GM12865 (cell line): ENCODE results near the gene TTC8.

Experiments used
- DNase-seq: peaks from one replicate; pipeline ENCODE4 v3.0.0; 2010; ENCODE audit warnings: low read depth
- H3K4me3 ChIP-seq: 2 replicates; pipeline ENCODE4 v1.5.1; 2011; ENCODE audit warnings: mild to moderate bottlenecking, low read depth, low read length, control low read depth
- TF ChIP-seq, protein P1 (sequence below): IDR thresholded peaks from 2 replicates; pipeline ENCODE4 v1.5.1; 2011; ENCODE audit warnings: low read length, control low read depth, low read depth, inconsistent platforms; ENCODE audit not compliant: insufficient read depth; ENCODE audit errors: missing control alignments

TTC8 gene

DNA sequence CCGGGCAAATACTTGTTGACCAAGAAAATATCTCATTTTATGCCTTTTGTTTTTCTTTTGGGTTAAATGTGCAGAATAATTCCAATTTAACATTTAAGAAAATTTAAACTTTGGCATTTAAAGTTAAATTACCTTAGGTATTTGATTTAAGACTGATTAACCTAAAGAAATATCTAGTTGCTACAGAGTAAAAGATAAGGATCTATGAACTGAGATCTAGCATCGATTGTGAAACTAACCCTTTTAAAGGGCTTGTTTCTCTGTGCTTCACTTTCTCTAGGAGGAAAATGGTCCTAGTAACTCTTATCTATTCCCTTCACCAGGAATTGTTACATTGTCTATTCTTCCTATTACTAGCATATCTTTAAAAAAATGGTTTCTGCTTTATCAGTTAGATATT, 2.6 kb upstream of the TTC8 start:
- H3K4me3 ChIP-seq: no peak overlapping the region
- no peak for DNase-seq
- TF ChIP-seq, protein P1, sequence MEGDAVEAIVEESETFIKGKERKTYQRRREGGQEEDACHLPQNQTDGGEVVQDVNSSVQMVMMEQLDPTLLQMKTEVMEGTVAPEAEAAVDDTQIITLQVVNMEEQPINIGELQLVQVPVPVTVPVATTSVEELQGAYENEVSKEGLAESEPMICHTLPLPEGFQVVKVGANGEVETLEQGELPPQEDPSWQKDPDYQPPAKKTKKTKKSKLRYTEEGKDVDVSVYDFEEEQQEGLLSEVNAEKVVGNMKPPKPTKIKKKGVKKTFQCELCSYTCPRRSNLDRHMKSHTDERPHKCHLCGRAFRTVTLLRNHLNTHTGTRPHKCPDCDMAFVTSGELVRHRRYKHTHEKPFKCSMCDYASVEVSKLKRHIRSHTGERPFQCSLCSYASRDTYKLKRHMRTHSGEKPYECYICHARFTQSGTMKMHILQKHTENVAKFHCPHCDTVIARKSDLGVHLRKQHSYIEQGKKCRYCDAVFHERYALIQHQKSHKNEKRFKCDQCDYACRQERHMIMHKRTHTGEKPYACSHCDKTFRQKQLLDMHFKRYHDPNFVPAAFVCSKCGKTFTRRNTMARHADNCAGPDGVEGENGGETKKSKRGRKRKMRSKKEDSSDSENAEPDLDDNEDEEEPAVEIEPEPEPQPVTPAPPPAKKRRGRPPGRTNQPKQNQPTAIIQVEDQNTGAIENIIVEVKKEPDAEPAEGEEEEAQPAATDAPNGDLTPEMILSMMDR: no peak

GRCh38 chr14:88823968-88824313, 510 bp upstream of the TTC8 start:
- peak overlapping the region; percentile 72 for H3K4me3 ChIP-seq
- DNase-seq: no peak
- TF ChIP-seq, protein P1: no peak

DNA sequence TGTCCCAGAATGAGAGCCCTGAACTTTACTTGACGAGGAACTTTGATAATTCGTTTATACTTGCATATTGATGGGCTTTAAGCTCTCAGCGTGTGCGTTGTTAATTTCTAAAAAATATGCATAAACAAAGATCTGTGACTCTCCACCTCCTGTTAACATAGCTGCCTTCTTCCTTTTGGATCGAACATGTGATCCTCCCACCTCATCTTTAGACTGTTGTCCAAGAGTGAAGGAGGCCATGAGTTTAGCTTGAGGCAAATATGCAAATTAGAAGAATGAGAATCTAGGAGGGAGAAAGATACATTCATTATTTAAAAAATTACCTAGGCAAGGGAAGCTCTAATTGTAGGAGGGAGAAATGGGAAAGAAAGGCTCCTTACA, 617 bp downstream of the TTC8 start:
- TF ChIP-seq, protein P1: no peak
- peak overlapping the region; percentile 72 for H3K4me3 ChIP-seq
- no peak for DNase-seq

DNA sequence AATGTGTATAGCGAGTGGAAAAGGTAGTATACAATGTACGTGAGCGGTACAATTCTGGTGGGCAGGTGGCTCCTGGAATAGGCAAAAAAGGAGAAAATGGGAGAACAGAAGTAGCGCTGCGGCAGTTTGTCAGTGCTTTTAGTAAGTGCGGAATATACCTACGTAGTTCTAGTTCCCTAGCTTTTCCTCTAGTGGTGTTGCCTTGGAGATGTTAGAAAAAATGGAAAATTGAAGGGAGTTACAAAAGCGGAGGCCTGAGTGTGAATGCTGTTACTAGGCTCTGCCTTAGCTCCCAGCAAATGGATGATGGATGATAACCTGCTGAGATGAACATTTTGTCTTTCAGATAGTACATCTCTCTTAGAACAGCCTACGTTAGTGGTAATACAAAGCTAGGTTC, 1.1 kb downstream of the TTC8 start:
- no peak for DNase-seq
- TF ChIP-seq, protein P1: no peak
- no peak overlapping the region for H3K4me3 ChIP-seq

DNA sequence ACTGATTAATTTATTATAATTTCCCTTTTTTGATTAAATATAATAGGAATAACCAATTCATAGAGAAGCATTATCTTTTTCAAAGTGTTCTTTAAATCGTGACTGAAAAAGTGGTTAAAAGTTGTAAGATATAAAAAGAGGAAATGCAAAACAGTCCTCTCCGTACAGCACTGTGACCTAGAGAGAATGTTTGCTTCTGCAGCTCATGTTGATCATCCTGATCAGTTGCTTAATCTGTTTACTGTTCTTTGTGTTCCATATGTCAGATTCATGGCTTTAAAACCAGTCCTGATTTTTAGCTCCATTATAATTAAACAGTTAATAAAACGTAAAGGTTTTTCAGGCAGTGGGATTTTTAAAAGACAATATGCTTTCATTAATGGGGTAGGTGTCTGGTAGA, 4.7 kb downstream of the TTC8 start:
- no peak overlapping the region for H3K4me3 ChIP-seq
- TF ChIP-seq, protein P1: no peak
- DNase-seq: peak; percentile 8

DNA sequence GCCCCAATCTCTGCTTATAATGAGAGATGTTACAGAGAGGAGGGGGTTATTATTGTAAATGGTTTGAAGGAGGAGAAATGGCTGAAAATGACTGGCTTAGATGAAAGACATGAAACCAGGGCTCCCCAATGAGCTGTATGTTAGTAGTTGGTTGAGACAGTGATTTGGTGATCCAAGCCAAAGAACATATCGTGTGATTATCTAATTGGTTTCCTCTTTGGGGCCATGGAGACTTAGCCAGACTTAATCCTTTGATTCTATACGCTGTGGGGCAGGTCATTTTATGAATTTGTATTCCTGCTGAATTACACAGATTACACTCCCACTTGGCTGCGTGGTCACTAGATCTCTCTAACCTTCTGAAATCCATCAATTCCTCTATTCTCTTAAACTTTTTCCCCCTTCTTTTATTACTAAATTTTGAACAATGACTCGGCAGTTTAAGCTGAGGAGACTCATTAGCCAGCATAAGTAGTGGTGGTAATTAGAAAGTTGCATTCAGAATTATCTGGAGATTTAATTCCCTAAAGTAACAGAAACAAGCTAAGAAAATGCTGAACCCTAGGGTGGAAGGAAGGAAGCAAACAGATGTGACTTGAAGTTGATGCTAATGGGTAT, 5.3 kb downstream of the TTC8 start:
- TF ChIP-seq, protein P1: no peak
- no peak for DNase-seq
- no peak overlapping the region for H3K4me3 ChIP-seq

DNA sequence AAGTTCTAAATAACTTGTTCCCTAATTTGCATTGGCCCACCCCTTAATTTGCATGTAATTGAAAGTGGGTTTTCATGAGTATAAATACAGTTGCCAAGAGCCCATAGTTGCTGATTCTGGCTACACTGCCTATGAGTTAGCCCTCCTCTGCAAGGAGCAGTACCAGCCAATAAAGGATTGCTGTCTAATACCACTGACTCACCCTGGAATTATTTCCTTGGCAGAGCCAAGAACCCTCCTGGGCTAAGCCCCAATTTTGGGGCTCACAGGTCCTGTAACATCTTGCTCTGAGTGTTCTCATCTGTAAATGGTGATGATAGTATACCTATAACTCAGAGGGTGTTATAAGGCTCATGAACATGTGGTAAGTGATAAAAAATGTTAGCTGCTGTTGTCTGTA, 6.8 kb downstream of the TTC8 start:
- no peak for DNase-seq
- TF ChIP-seq, protein P1: no peak

More for the DNA sequence above, 6.8 kb downstream of the TTC8 start:
- H3K4me3 ChIP-seq: no peak overlapping the region
